Measurements from ENCODE around the gene FAM43B. TPM values are rescaled to one million over a fixed set of nuclear protein-coding genes. Genes with fewer than 3 reads are reported as not detected.

FAM43B gene
- total RNA-seq, 1 donor from 2014 or later = 0.52 TPM

- Mint-ChIP-seq H3K27me3 (ENCODE audit: low read depth) (peaks cover 18% of the 10 kb centered on the region), H3K4me3 (ENCODE audit: unreplicated experiment) (no peak overlapping the region), H3K27ac (ENCODE audit: unreplicated experiment) (no peak overlapping the region), H3K4me1 (ENCODE audit: low read depth) (no peaks in the 10 kb centered on the region), H3K36me3 (ENCODE audit: low read depth) (no peaks in the 10 kb centered on the region), H3K9me3 (ENCODE audit: low read depth) (no peaks in the 10 kb centered on the region)
- no peak for DNase-seq (ENCODE audit: low spot score)
- TF ChIP-seq, protein P1, sequence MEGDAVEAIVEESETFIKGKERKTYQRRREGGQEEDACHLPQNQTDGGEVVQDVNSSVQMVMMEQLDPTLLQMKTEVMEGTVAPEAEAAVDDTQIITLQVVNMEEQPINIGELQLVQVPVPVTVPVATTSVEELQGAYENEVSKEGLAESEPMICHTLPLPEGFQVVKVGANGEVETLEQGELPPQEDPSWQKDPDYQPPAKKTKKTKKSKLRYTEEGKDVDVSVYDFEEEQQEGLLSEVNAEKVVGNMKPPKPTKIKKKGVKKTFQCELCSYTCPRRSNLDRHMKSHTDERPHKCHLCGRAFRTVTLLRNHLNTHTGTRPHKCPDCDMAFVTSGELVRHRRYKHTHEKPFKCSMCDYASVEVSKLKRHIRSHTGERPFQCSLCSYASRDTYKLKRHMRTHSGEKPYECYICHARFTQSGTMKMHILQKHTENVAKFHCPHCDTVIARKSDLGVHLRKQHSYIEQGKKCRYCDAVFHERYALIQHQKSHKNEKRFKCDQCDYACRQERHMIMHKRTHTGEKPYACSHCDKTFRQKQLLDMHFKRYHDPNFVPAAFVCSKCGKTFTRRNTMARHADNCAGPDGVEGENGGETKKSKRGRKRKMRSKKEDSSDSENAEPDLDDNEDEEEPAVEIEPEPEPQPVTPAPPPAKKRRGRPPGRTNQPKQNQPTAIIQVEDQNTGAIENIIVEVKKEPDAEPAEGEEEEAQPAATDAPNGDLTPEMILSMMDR (IDR thresholded peaks at IDR 0.05) = no peak
Observed at GRCh38 chr1:20578062-20578461, 25.7 kb downstream of the FAM43B start.

DNA sequence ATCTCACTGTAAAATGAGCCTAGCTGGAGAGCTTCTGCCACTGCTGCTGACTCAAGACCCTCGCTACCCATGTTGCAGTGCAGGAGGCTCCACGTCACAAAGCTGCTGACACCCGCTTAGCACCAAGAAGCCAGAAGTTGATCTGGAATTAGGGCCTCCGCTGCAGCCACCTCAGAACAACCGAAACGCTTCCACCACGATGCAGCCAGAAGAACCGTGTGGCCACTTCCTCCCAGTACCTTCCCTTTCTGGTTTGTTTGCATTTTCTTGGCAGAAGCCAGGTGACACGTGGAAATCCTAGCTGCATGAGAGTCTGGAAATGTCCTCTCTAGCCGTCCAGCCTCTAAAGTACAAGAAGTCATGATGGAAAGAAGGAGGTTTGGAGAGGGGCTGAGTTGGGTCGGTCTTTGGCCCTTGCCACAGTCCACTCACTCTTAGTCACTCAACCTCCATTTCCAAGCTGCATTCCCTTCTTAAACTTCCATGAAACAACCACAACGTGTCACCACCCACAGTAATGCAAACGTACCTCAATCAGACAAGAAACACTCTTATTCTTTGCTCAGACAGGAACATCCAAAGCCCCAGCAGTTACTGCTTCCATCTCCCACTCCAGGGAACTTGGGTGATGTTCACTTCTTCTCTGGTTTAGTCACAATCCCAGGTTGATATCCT is 26.5 kb downstream of the FAM43B start:
- peaks cover 11% of the 10 kb centered on the region for H3K27me3 Mint-ChIP-seq (ENCODE audit: low read depth)
- DNase-seq (ENCODE audit: low spot score) = no peak
- TF ChIP-seq, protein P1 (IDR thresholded peaks at IDR 0.05) = no peak
- H3K4me3 Mint-ChIP-seq (ENCODE audit: unreplicated experiment) = no peak overlapping the region
- H3K4me1 Mint-ChIP-seq (ENCODE audit: low read depth) = no peaks in the 10 kb centered on the region
- no peaks in the 10 kb centered on the region for H3K9me3 Mint-ChIP-seq (ENCODE audit: low read depth)
- H3K27ac Mint-ChIP-seq (ENCODE audit: unreplicated experiment) = no peak overlapping the region
- no peaks in the 10 kb centered on the region for H3K36me3 Mint-ChIP-seq (ENCODE audit: low read depth)

DNA sequence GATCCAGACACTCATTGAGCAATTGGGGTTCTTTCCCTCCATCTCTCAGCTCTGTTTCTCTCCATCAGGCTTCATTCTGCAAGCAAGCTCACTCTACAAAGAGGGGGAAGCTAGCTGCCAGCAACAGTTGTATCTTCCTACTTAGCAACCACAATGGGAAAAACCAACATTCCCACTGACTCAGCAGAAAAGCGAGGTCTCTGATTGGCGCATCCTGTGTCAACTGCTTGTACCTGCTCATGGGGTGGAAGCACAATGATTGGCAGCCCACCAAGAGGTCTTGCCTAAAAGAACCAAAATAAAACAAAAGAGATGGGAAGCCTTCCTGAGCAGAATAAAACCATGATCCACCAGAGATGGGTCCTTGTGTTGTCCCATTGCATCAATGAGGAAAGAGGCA is 32.5 kb downstream of the FAM43B start:
- H3K36me3 Mint-ChIP-seq (ENCODE audit: low read depth) = no peaks in the 10 kb centered on the region
- H3K27me3 Mint-ChIP-seq (ENCODE audit: low read depth) = peaks cover 19% of the 10 kb centered on the region
- no peaks in the 10 kb centered on the region for H3K9me3 Mint-ChIP-seq (ENCODE audit: low read depth)
- no peak overlapping the region for H3K27ac Mint-ChIP-seq (ENCODE audit: unreplicated experiment)
- TF ChIP-seq, protein P1 (IDR thresholded peaks at IDR 0.05) = no peak
- H3K4me3 Mint-ChIP-seq (ENCODE audit: unreplicated experiment) = no peak overlapping the region
- DNase-seq (ENCODE audit: low spot score) = no peak
- peaks cover 3% of the 10 kb centered on the region for H3K4me1 Mint-ChIP-seq (ENCODE audit: low read depth)

DNA sequence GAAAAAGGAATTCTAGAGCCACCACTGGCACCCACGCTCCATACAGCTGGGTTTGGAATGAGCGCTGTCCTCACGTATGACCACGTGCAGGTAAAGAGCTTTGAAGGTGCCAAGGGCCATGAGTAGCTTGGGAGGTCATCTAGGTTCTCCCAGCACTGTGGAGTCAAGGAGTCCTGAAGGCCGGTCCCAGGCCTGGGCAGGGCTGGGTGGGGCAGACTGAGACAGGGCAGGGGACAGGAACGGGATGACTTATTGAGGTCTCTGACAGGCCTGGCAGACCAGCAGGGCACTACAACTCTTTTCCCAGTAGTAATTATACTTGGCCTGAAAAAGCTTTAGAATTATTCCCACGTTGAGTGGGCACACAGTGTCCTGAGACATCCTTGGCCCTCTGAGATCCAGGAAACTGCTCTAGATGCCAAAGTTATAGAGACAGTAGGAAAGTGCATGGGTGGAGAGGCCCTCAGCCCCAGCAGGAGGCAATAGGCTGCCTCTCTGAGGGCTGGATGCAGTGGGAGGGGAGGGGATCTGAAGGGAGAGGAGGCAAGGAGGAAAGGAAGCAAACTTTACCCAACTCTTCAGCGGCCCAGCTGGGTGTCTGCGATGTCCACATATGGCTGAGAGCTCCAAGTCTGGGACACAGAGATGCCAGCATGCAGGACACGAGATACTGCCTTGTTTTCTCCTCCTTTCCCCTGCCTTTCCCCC is 34.7 kb downstream of the FAM43B start:
- no peak for DNase-seq (ENCODE audit: low spot score)
- Mint-ChIP-seq H3K9me3 (ENCODE audit: low read depth) (no peaks in the 10 kb centered on the region), H3K4me1 (ENCODE audit: low read depth) (peaks cover 3% of the 10 kb centered on the region), H3K27me3 (ENCODE audit: low read depth) (peaks cover 31% of the 10 kb centered on the region), H3K4me3 (ENCODE audit: unreplicated experiment) (no peak overlapping the region), H3K36me3 (ENCODE audit: low read depth) (no peaks in the 10 kb centered on the region), H3K27ac (ENCODE audit: unreplicated experiment) (no peak overlapping the region)
- TF ChIP-seq, protein P1 (IDR thresholded peaks at IDR 0.05) = no peak

DNA sequence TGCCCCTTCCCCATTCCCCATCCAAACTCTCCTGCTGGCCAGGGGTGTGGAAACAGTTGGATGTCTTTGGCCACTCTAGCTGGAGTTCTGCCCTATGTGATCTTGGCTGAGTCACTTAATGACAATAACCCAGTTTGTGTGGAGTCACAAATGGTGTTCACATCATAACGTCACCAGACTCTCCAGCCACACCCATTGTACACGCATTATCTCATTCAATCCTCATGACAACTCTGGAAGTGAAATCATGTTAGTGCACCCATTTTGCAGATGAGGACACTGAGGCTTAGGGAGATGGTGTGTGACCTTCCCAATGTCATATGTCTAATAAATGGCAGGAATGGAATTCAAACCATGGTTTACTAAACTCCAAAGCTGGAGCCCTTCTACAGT is 35.3 kb downstream of the FAM43B start:
- peaks cover 33% of the 10 kb centered on the region for H3K27me3 Mint-ChIP-seq (ENCODE audit: low read depth)
- no peaks in the 10 kb centered on the region for H3K9me3 Mint-ChIP-seq (ENCODE audit: low read depth)
- no peak overlapping the region for H3K4me3 Mint-ChIP-seq (ENCODE audit: unreplicated experiment)

More for the DNA sequence above, 35.3 kb downstream of the FAM43B start:
- no peaks in the 10 kb centered on the region for H3K36me3 Mint-ChIP-seq (ENCODE audit: low read depth)
- no peak for DNase-seq (ENCODE audit: low spot score)
- TF ChIP-seq, protein P1 (IDR thresholded peaks at IDR 0.05) = no peak
- H3K27ac Mint-ChIP-seq (ENCODE audit: unreplicated experiment) = no peak overlapping the region
- H3K4me1 Mint-ChIP-seq (ENCODE audit: low read depth) = peaks cover 3% of the 10 kb centered on the region
